Eye (tissue), 1 donor: Measurements from ENCODE around the gene CACNG8.

Experiments
- DNase-seq: peaks from one replicate; pipeline ENCODE4 v3.0.0-alpha.2; 2015

CACNG8 gene

GRCh38 chr19:53965091-53965490, 2.4 kb downstream of the CACNG8 start:
- DNase-seq, result no peak

- DNase-seq, result no peak
These were observed 4.2 kb downstream of the CACNG8 start for GRCh38 chr19:53966931-53967330.

GRCh38 chr19:53969366-53969765, 6.6 kb downstream of the CACNG8 start:
- DNase-seq, result no peak

DNA sequence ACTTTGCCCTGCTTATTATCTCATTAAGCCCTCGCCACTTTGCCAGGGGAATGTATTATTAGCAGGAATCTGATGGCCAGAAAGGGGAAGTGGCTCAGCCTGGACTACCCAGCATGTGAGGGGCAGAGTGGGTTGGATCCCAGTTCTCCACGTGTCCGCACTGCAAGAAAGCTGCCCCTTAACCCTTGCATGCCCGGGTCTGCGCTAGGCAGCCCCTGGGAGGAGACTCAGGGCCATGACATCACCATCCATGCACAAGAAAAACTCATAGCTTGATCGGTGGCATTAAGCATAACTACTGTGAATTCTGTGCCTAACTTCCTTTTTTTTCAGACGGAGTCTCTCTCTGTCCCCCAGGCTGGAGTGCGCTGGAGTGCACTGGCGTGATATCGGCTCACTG, 8.9 kb downstream of the CACNG8 start:
- DNase-seq, result no peak

DNA sequence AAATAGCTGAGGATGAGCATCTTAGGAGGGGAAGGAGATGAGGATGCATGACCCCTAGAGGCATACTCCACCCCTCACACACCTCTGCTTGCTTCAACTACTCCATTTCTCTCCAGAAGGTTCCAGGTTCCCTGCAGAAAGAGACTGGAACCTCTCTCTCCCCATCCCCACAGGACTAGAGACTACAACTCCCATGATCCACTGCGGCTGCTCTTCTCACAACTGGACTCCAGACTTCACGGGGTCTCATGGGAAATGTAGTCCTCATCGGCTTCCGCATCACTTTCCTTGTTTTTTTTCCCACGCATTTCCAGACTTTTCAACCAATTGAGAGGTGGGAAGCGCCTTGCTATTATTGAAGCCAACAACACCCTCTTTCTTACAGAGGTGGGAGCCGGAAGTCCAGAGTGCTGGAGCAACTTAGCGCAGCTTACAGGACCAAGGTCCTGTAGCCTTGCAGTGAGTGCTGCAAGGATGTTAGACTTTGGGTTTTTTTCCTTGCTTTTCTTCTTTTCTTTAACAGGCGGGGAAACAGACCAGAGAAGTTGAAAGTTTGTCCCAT, 14.8 kb downstream of the CACNG8 start:
- DNase-seq, result peak; percentile 97

DNA sequence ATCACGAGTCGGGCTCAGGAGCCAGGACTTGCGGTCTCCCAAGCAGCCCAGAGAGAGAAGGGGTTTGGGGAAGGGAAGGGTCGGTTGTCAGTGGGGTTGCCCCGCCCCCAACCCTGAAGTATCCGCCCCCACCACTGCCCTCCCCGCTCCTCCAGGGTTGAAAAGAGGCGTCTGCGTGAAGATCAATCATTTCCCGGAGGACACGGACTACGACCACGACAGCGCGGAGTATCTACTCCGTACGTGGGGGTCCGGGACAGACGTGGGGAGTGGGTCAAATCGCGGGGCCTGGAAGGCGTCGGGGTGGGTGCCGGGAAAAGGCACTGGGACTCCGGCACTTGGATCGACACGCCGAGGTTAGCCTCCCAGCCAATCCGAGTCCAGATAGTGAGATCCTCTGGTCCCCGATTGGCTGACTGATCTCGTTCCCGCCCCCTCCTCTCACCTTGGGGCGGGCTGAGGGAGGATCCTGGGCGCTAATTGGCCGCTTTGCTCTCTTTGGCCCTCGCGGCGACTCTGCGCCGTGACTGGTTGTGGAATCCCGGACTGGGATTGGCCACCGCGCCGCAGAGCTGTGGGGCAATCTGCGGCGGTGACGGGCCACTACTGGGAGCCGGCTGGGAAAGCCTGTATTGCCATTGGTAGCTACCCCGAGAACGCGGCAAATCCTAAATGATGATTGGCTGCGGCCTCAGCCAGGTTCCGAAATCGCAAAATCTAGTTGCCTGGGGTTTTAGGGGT, 15.4 kb downstream of the CACNG8 start:
- DNase-seq, result peak; percentile 90

DNA sequence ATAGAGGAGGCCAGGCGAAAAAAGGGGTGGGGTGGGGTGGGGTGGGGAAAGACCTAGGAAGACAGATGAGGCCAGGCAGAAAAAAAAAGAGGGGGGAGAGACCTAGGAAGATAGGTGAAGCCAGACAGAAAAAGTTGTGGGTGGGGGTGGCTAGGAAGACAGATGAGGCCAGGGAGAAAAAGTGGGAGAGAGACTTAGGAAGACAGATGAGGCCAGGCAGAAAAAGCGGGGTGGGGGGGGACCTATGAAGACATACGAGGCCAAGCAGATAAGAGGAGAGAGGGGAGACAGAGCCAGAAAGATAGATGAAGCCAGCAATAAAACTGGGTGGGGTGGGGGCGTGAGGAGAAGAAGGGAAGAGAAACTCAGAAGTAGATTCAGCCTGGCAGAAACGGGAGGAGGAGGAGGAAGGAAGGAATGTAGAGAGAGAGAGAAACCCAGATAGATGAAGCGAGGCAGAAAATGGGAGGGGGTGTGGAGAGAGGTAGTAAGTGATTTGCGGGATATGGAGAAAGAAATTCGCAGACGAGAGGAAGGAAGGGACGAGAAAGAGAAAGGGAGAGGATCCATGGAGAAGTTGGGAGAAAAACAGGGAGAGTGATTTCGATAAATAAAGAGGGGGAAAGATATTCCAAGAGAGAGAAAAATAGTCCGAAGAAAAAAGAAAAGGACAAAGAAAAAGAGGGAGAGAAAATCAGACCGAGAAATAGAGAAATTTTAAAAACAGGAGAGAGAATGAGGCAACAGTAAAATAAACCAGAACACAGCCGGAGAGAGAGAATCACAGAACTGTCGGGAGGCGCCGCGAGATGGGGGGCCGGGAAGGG, 16.5 kb downstream of the CACNG8 start:
- peak; percentile 34 for DNase-seq

DNA sequence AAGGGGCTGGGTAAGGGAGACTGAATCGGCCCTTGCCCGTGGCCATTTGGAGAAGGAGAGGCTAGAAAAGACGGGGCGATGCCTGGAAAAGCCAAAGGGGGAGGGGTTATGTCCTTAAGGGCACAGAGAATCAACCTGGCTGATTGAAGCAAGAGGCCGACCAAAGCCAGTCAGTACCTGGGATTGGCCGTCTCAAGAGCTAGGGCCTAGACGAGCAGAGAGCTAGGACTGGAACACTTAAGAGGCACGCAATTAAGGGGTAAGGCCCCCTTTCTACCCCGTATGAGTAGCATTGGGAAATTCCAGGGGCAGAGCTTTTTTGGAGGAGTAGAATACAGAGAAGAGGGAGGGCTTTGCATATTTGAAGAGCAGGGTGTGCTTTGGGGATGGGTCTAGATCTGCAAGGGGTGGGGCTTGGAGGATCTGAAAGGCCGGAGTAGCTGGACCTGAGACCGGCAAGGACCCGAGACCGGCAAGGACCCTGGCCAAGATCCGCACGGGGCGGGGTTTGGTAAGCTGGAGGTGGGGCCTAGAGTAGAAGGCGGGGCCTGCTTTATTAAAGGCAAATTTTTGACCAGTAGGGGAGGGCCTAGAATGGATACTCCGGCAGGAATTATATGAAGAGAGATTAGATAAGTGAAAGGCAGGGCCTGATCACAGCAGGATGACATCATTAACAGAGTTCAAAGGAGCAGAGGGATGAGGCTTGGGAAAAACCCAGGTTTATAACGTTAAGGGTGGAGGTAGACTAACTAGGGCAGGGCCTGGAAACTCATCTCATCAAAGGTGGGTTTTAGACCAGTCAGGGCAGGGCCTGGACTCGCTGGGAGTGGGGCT, 18.0 kb downstream of the CACNG8 start:
- no peak for DNase-seq

DNA sequence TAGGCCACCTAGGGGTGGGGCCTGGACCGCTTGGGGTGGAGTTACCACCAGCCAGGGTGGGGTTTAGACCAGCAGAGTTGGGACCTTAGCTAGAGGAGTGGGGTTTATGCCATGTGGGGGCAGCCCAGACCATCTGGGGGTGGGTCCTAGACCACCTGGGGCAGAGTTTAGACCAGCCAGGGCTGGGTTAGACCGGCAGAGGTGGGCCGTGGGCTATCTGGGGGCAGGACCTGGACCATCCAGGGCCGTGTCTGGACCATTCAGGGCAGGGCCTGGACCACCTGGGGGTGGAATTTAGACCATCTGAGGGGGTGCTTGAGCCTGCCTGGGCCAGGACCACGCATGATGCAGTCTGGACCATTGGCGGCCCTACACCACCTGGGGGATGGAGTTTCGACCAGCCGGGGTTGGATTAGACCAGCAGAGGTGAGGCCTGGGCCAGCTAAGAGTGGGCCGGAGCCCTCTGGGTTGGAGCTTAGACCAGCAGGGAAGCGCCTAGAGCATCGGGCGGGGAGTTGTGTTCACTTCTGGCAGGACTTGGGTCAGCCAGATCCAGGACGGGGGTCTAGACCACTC, 18.7 kb downstream of the CACNG8 start:
- DNase-seq, result no peak

DNA sequence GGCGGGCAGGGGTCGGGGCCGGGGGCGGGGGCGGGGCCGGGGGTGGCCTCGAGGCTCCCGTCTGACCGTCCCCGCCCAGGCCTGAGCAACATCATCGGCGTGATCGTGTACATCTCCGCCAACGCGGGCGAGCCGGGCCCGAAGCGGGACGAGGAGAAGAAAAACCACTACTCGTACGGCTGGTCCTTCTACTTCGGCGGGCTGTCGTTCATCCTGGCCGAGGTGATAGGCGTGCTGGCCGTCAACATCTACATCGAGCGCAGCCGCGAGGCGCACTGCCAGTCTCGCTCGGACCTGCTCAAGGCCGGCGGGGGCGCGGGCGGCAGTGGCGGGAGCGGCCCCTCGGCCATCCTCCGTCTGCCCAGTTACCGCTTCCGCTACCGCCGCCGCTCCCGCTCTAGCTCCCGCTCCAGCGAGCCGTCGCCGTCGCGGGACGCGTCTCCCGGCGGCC, 19.3 kb downstream of the CACNG8 start:
- DNase-seq, result peak; percentile 63

- DNase-seq, result peak; percentile 59
These were observed 19.9 kb downstream of the CACNG8 start for GRCh38 chr19:53982611-53983010.

DNA sequence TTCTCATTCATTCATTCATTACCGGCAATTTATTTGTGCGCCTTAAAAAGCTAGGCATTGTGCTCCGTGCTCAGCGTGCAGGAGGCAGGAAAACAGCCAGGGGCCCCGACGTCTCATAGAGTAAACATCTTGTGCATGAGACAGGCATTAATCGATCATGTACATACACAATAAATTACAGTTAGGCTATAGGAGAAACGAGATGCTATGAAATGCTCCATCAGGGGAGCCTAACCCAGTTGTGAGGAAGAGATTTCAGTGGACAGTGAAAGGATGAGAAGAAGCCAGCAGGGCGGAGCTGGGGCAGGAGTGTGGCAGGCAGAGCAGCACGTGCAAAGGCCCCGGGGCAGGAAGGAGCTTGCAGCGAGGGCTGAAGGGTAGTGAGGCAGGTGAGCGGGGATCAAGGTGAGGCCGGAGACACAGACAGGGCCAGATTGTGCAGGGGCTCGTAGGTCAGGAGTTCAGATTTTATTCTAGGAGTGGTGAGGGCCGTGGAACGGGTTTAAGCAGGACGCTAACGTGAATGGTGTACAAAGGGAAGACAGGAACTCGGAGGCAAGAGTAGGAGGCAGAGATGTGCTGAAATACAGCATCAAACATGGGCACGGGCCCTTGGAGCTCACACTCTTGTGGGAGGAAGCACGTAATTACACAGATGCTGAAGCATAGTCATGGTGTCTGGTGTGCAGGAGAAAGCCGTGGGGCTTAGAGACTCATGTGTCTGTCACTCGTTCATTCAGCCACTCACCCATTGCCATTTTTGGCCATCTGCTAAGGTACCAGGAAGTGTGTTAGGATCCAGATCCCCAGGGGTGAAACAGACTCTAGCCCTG, 20.9 kb downstream of the CACNG8 start:
- DNase-seq, result no peak

DNA sequence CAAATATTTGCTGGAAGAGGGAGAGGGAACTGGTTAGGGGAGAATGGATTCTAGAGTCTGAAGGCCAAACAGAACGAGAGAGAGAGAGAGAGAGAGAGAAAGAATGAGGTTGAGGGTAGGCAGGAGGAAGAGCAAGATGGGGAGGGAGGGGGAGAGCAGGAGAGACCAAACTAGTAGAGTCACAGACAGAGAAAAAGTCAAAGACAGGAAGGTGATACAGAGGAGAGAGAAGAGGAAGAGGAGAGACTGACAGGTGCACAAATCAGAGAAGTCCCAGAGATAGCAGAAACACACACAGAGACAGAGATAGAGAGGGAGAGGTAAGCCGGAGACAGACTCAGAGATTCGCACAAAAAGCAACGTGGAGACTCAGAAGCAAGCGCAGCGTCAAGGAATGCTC, 23.1 kb downstream of the CACNG8 start:
- no peak for DNase-seq

DNA sequence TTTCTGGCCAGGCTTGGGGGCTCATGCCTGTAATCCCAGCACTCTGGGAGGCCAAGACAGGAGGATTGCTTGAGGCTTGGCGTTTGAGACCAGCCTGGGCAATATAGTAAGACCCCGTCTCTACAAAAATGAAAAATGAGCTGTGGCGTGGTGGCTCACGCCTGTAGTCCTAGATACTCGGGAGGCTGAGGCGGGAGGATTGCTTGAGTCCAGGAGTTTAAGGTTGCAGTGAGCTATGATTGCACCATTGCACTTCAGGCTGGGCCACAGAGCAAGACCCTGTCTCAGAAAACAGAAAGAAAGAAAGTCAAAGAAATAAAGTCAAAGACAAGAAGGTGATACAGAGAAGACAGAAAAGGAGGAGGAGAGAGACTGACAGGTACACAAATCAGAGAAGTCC, 26.2 kb downstream of the CACNG8 start:
- no peak for DNase-seq

DNA sequence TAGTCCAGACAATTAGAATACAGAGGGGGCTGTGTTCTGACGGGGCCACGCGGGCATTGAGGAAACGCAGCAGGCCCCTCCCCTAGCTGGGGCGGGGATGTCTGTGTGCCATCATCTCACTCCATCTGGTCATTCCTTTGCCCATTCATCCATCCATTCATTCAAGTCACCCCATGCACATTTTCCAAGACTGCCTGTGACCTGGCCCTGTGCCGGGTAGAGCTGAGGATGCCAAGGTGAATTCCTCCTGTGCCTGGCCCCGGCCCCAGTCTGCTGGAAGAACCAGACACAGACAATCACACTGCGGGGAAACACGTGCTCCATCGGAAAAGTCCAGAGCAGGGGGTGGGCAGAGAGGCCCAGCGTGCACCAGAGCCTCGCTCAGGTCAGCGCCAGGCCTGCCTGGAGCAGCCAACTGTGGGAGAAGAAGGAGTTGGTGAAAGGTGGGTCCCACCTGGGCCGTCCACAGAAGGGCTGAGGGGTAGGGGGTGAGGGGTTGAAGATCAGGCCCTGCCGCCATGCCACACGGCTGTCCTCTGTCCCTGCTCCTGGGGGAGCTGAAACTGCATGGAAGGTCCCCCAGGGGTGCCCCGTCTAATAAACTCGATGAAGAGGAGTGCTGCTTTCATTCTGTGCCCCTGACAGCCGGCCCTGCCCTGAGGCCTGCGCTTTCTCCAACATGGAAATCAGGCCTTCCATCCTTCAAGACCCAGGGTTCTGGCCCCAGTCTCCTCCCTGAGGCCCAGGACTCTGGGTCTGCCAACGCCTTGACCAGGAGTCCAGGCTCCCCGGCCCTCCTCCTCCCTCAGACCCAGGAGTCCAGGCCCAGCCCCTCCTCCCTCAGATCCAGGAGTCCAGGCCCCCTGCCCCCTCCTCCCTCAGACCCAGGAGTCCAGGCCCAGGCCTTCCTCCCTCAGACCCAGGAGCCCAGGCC, 27.1 kb downstream of the CACNG8 start:
- DNase-seq, result peak; percentile 30

DNA sequence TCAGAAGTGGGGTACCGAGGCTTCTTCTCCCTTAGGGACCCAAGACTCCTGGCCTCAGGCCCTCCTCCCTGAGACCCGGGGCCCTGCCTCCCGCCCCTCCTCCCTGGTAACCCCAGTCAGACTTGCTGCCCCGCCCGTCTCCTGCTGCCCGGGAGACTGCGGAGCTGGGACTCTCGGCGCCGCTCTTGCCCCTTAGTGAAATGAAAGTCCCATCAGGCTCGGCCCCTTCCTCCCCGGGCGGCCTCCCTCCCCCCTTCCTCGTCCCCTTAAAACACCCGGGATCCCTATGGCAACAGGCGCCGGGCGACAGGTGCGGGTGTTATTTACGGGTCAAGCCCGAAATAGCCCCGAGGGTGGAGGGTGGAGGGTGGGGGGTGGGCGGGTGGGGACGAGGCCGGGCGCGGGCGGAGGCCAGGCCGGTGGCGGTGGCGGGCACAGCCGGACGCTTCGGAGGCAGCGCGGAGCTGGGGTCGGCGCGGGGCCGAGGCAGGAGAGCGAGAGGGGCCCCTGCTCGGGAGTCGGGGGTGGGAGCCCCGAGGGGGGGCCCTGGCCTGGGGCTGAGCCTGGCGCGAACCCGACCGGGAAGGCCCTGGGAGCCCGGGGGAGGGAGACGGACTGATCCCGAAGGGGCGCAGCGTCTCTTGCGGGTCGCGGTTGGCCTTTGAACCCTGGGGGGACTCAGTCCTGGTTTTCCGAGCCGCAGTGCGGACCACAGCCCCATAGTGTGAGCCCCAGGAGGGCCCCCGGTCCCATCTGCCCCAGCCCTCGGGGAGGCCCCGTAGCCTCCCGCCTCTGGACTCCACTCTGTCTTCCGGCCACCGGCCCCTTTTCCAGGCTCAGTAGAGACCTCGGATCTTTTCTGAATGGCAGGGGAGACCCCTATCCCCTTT, 28.7 kb downstream of the CACNG8 start, which contains the start of gene CACNG6:
Gene CACNG6, plus strand, starts transcription at position 414 of the 890 bp plus-strand sequence. CDS start 1,241 bp downstream, outside the sequence.
- peak; percentile 80 for DNase-seq

DNA sequence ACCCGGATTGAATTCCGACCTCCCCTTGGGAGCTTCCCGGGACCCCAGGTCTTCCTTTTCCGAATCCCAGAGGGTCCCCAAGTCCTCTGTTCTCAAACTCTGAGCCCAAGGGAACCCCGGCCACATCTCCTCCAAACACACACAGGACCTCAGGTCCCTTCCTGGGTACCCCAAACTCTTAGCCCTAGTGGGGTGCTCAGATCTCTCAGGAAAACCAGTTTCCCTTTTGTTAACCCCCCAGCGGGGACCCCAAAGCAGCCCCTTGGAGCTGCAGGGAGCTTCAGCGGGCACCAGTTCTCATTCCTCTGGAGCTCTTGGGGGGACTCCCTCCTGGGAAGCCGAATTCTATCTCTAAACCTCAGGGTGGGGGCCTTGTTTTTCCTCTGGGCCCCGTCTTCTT, 29.5 kb downstream of the CACNG8 start:
- DNase-seq, result no peak

DNA sequence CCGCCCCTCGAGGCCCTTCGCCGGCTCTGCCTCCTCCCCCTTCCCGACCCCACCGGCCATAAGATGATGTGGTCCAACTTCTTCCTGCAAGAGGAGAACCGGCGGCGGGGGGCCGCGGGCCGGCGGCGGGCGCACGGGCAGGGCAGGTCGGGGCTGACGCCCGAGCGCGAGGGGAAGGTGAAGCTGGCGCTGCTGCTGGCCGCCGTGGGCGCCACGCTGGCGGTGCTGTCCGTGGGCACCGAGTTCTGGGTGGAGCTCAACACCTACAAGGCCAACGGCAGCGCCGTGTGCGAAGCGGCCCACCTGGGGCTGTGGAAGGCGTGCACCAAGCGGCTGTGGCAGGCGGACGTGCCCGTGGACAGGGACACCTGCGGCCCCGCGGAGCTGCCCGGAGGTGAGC, 30.1 kb downstream of the CACNG8 start:
- no peak for DNase-seq

GRCh38 chr19:53993448-53993847, 30.7 kb downstream of the CACNG8 start:
- no peak for DNase-seq
